Measurements from ENCODE around the gene TRIL. TPM values are rescaled to one million over a fixed set of nuclear protein-coding genes. Genes with fewer than 3 reads are reported as not detected.

TRIL gene
- total and polyA plus RNA-seq, 2 of the 13 experiments (the other 11 are each of a cell fraction or from before 2014, with no cell fraction given), result 0.18 to 0.40 TPM

GRCh38 chr7:28973591-28973990 lies 15.5 kb upstream of the TRIL start:
- H3K4me1 ChIP-seq (ENCODE audit: insufficient read depth, low read length), result no peaks in the 10 kb centered on the region
- H3K4me2 ChIP-seq (ENCODE audit: low read depth, low read length), result no peak overlapping the region
- H2AFZ ChIP-seq (ENCODE audit: low read length), result no peak overlapping the region
- no peaks in the 10 kb centered on the region for H4K20me1 ChIP-seq (ENCODE audit: insufficient read depth, low read length)
- no peaks in the 10 kb centered on the region for H3K27me3 ChIP-seq (ENCODE audit: control insufficient read depth in 1 of 2, insufficient read depth in 2 of 2, low read length in 2 of 2)
- DNase-seq (ENCODE audit: low spot score) (no peak), FAIRE-seq (no peak), ATAC-seq (no peak)
- no peak overlapping the region for H3K4me3 ChIP-seq (replicated peaks in 1 of 3; ENCODE audit: insufficient read depth in 1 of 3, low read depth in 2 of 3, low read length in 3 of 3)
- no peaks in the 10 kb centered on the region for H3K79me2 ChIP-seq (ENCODE audit: insufficient read depth, low read length)
- no peaks in the 10 kb centered on the region for H3K36me3 ChIP-seq (replicated peaks in 1 of 2; ENCODE audit: control insufficient read depth in 1 of 2, insufficient read depth in 2 of 2, low read length in 2 of 2)
- POLR2A ChIA-PET, result no interaction called here
- TF ChIP-seq ZNF790 (CRISPR knock-in tag; IDR thresholded peaks at IDR 0.05; ENCODE audit: borderline replicate concordance), result no peak
- TF ChIP-seq ZSCAN31 (CRISPR knock-in tag; IDR thresholded peaks at IDR 0.05; ENCODE audit: low read depth), result no peak
- TF ChIP-seq SIN3A (IDR thresholded peaks at IDR 0.05; ENCODE audit: borderline replicate concordance, low read depth, low read length), result no peak
- no peak for TF ChIP-seq HMGA1 (CRISPR knock-in tag; conservative IDR thresholded peaks at IDR 0.05)
- no peak for TF ChIP-seq HOXA7 (CRISPR knock-in tag; IDR thresholded peaks at IDR 0.05)
- TF ChIP-seq FOXK2 (IDR thresholded peaks at IDR 0.05), result no peak
- TF ChIP-seq ZNF687 (CRISPR knock-in tag; IDR thresholded peaks at IDR 0.05), result no peak
- TF ChIP-seq ZNF784 (CRISPR knock-in tag; IDR thresholded peaks at IDR 0.05; ENCODE audit: borderline replicate concordance), result no peak
- TF ChIP-seq XBP1 (CRISPR knock-in tag; IDR thresholded peaks at IDR 0.05), result no peak
- TF ChIP-seq ZNF446 (CRISPR knock-in tag; IDR thresholded peaks at IDR 0.05), result no peak
- H3K9me3 ChIP-seq (ENCODE audit: low read length), result peaks cover 12% of the 10 kb centered on the region; the same call in 1 of the 2 replicates
- no peak overlapping the region for H3K9ac ChIP-seq (ENCODE audit: insufficient read depth, low read depth, low read length)
- H3K27ac ChIP-seq (ENCODE audit: extremely low read length, insufficient read depth, low read length), result no peak overlapping the region
- in situ Hi-C loops (cut with HindIII; ENCODE audit: extremely low pct_ligation_motif_present, low pct_unique_long_range_greater_than_20kb), result no loop called here
- 68% methylated on average over 3 of the region's 3 CpGs for WGBS (ENCODE audit: low lambda C conversion rate)
- BruUV-seq (replicated peaks), result no TSS peak
- intact Hi-C loops (cut with micrococcal nuclease; ENCODE audit: unreplicated experiment), result no loop called here
- CTCF ChIA-PET (ENCODE audit: low intra/inter-chr PET ratio, low total read pairs), result no interaction called here

All from HepG2 (cell line).